ENCODE measurements around the gene MEIS3. TPM values are rescaled to one million over a fixed set of nuclear protein-coding genes. Genes with fewer than 3 reads are reported as not detected.

The MEIS3 gene
- total and polyA plus RNA-seq, 10 of the 15 experiments (the other 5 are each of a cell fraction or from before 2014, with no cell fraction given) = 0.05 to 0.23 TPM; not detected in 8

DNA sequence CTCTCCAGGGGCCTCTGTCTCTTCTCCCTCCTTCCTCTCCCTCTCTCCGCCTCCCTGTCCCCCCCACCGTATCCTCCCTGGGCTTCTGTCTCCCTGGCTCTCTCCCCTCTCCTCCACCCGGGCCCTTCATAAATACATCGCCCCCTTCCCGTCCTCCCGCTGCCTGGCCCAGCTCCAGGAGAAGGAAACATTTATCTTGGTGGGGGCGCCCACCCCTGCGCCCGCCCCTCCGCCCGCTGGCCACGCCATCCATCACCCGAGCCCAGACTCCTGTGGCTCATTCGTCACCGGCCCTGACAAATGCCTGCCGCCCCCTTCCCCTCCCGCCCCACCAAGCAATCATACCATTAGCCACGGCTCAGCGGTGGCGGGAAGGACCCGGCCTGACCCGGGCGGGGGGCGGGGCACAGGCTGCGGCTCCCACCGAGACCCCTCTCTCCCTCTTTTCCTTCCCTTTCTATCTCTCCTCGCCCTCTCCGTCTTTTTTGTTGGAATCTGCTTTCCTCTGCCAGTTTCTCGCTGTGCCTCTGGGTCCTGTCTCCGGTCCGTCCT, 2.6 kb upstream of the MEIS3 start:
- intact Hi-C loops (cut with micrococcal nuclease; ENCODE audit: unreplicated experiment) (no loop called here), in situ Hi-C loops (cut with MboI) (no loop called here)
- no peak overlapping the region for H2AFZ ChIP-seq (ENCODE audit: control insufficient read depth, low read depth, low read length)
- H3K79me2 ChIP-seq (ENCODE audit: control insufficient read depth, insufficient read depth, low read length) = no peaks in the 10 kb centered on the region
- DNase-seq (ENCODE audit: low read depth, low spot score) (no peak), FAIRE-seq (no peak), ATAC-seq (no peak)
- no peak overlapping the region for H3K27ac ChIP-seq (ENCODE audit: control insufficient read depth, insufficient read depth)
- BruUV-seq (replicated peaks) = no TSS peak
- no peaks in the 10 kb centered on the region for H3K9me3 ChIP-seq (replicated peaks; ENCODE audit: control insufficient read depth, insufficient read depth, low read length)
- ChIA-PET CTCF (no interaction called here), POLR2A (no interaction called here), SMC1A (ENCODE audit: uncharacterized antibody, unreplicated experiment) (no interaction called here), RAD21 (ENCODE audit: unreplicated experiment) (no interaction called here)
- no peak overlapping the region for H3K4me3 ChIP-seq
- peaks cover 13 to 21% of the 10 kb centered on the region in 2 experiments for H3K27me3 ChIP-seq (replicated peaks in 1 of 2; ENCODE audit: control insufficient read depth in 2 of 2, insufficient read depth in 2 of 2, low read length in 1 of 2)
- H3K9ac ChIP-seq (ENCODE audit: control insufficient read depth, insufficient read depth, low read length) = no peak overlapping the region
- H3K4me2 ChIP-seq (ENCODE audit: control insufficient read depth, insufficient read depth) = no peak overlapping the region
- peak; percentile 65 for TF ChIP-seq SUZ12 (IDR thresholded peaks at IDR 0.05; ENCODE audit: unreplicated experiment)
- TF ChIP-seq, protein P1, sequence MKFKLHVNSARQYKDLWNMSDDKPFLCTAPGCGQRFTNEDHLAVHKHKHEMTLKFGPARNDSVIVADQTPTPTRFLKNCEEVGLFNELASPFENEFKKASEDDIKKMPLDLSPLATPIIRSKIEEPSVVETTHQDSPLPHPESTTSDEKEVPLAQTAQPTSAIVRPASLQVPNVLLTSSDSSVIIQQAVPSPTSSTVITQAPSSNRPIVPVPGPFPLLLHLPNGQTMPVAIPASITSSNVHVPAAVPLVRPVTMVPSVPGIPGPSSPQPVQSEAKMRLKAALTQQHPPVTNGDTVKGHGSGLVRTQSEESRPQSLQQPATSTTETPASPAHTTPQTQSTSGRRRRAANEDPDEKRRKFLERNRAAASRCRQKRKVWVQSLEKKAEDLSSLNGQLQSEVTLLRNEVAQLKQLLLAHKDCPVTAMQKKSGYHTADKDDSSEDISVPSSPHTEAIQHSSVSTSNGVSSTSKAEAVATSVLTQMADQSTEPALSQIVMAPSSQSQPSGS (IDR thresholded peaks at IDR 0.05; ENCODE audit: low read length) = no peak
- H3K36me3 ChIP-seq (ENCODE audit: control insufficient read depth in 2 of 2, insufficient read depth in 2 of 2, low read length in 1 of 2) = no peaks in the 10 kb centered on the region
- H3K4me1 ChIP-seq (ENCODE audit: control insufficient read depth, insufficient read depth, low read length) = no peaks in the 10 kb centered on the region; the same call in 1 of the 2 replicates
- no peaks in the 10 kb centered on the region for H4K20me1 ChIP-seq (ENCODE audit: control insufficient read depth, insufficient read depth)
- 2% methylated on average over 31 of the region's 31 CpGs for WGBS (ENCODE audit: insufficient coverage, insufficient replicate concordance, low lambda C conversion rate, missing lambda C conversion rate)

GRCh38 chr19:47421244-47421786, 2.0 kb upstream of the MEIS3 start:
- 4% methylated on average over 16 of the region's 16 CpGs for WGBS (ENCODE audit: insufficient coverage, insufficient replicate concordance, low lambda C conversion rate, missing lambda C conversion rate)
- ChIA-PET SMC1A (ENCODE audit: uncharacterized antibody, unreplicated experiment) (no interaction called here), CTCF (no interaction called here), RAD21 (ENCODE audit: unreplicated experiment) (no interaction called here), POLR2A (no interaction called here)
- no peak overlapping the region for H3K9ac ChIP-seq (ENCODE audit: control insufficient read depth, insufficient read depth, low read length)
- H3K4me1 ChIP-seq (ENCODE audit: control insufficient read depth, insufficient read depth, low read length) = no peaks in the 10 kb centered on the region; the same call in 1 of the 2 replicates
- H3K4me3 ChIP-seq = no peak overlapping the region
- H3K27ac ChIP-seq (ENCODE audit: control insufficient read depth, insufficient read depth) = no peak overlapping the region
- peak; percentile 9; the same call in 1 of the 3 replicates for ATAC-seq
- H3K79me2 ChIP-seq (ENCODE audit: control insufficient read depth, insufficient read depth, low read length) = no peaks in the 10 kb centered on the region
- peaks cover 16 to 21% of the 10 kb centered on the region in 2 experiments for H3K27me3 ChIP-seq (replicated peaks in 1 of 2; ENCODE audit: control insufficient read depth in 2 of 2, insufficient read depth in 2 of 2, low read length in 1 of 2)
- H3K9me3 ChIP-seq (replicated peaks; ENCODE audit: control insufficient read depth, insufficient read depth, low read length) = no peaks in the 10 kb centered on the region
- no peaks in the 10 kb centered on the region for H3K36me3 ChIP-seq (ENCODE audit: control insufficient read depth in 2 of 2, insufficient read depth in 2 of 2, low read length in 1 of 2)
- no peak overlapping the region for H3K4me2 ChIP-seq (ENCODE audit: control insufficient read depth, insufficient read depth)
- BruUV-seq (replicated peaks) = no TSS peak
- FAIRE-seq = no peak
- no peaks in the 10 kb centered on the region for H4K20me1 ChIP-seq (ENCODE audit: control insufficient read depth, insufficient read depth)
- DNase-seq (ENCODE audit: low read depth, low spot score) = no peak
- intact Hi-C loops (cut with micrococcal nuclease; ENCODE audit: unreplicated experiment) (no loop called here), in situ Hi-C loops (cut with MboI) (no loop called here)
- no peak overlapping the region for H2AFZ ChIP-seq (ENCODE audit: control insufficient read depth, low read depth, low read length)
- TF ChIP-seq RB1 (IDR thresholded peaks at IDR 0.05; ENCODE audit: borderline replicate concordance) (no peak), FOXM1 (IDR thresholded peaks at IDR 0.05; ENCODE audit: low read depth, low read length) (no peak), KAT2A (conservative IDR thresholded peaks at IDR 0.05; ENCODE audit: control insufficient read depth, low read depth, low read length) (no peak), GABPA (IDR thresholded peaks at IDR 0.05; ENCODE audit: low read depth) (no peak), RELA (IDR thresholded peaks at IDR 0.05; ENCODE audit: borderline replicate concordance, partially characterized antibody) (no peak), ETV6 (conservative IDR thresholded peaks at IDR 0.05 in 1 of 2, IDR thresholded peaks at IDR 0.05 in 1 of 2; ENCODE audit: borderline replicate concordance in 1 of 2, low read depth in 1 of 2) (no peak)
- TF ChIP-seq, protein P2, sequence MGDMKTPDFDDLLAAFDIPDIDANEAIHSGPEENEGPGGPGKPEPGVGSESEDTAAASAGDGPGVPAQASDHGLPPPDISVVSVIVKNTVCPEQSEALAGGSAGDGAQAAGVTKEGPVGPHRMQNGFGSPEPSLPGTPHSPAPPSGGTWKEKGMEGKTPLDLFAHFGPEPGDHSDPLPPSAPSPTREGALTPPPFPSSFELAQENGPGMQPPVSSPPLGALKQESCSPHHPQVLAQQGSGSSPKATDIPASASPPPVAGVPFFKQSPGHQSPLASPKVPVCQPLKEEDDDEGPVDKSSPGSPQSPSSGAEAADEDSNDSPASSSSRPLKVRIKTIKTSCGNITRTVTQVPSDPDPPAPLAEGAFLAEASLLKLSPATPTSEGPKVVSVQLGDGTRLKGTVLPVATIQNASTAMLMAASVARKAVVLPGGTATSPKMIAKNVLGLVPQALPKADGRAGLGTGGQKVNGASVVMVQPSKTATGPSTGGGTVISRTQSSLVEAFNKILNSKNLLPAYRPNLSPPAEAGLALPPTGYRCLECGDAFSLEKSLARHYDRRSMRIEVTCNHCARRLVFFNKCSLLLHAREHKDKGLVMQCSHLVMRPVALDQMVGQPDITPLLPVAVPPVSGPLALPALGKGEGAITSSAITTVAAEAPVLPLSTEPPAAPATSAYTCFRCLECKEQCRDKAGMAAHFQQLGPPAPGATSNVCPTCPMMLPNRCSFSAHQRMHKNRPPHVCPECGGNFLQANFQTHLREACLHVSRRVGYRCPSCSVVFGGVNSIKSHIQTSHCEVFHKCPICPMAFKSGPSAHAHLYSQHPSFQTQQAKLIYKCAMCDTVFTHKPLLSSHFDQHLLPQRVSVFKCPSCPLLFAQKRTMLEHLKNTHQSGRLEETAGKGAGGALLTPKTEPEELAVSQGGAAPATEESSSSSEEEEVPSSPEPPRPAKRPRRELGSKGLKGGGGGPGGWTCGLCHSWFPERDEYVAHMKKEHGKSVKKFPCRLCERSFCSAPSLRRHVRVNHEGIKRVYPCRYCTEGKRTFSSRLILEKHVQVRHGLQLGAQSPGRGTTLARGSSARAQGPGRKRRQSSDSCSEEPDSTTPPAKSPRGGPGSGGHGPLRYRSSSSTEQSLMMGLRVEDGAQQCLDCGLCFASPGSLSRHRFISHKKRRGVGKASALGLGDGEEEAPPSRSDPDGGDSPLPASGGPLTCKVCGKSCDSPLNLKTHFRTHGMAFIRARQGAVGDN (IDR thresholded peaks at IDR 0.05) = no peak
